SH-SY5Y (cell line): ENCODE data around the gene PAK4.

Experiments used
- GATA2 ChIP-seq: IDR thresholded peaks from 2 replicates; pipeline ENCODE4 v1.6.1; 2011; ENCODE audit warnings: mild to moderate bottlenecking, low read depth, low read length
- GATA3 ChIP-seq: IDR thresholded peaks from 2 replicates; pipeline ENCODE4 v1.6.1; 2011; ENCODE audit warnings: low read depth, mild to moderate bottlenecking, low read length, moderate library complexity

GRCh38 chr19:39202998-39203355 lies 77.4 kb downstream of the PAK4 start:
- no peak for TF ChIP-seq GATA3
- no peak for TF ChIP-seq GATA2
